HepG2 (cell line): ENCODE data around the gene TTLL1. TPM values are rescaled to one million over a fixed set of nuclear protein-coding genes. Genes with fewer than 3 reads are reported as not detected.

Experiments
- CREB1 ChIP-seq, 2 experiments: fragments of 450-650 bp in 1 of 2; IDR thresholded peaks; 2 replicates each; pipeline ENCODE4 v1.6.1; 2016 to 2017; ENCODE audit warnings: control low read depth in 1 of 2, mild to moderate bottlenecking in 1 of 2, missing compliant biosample characterization in 1 of 2, missing genetic modification characterization in 1 of 2
- ELF1 ChIP-seq: sonication (generic); formaldehyde crosslinking; IDR thresholded peaks from 2 replicates; pipeline ENCODE4 v1.4.0; 2020; ENCODE audit warnings: missing genetic modification reagents
- FUBP1 ChIP-seq: sonication (generic); formaldehyde crosslinking; IDR thresholded peaks from 2 replicates; pipeline ENCODE4 v1.5.1; 2020; ENCODE audit warnings: missing genetic modification reagents, mild to moderate bottlenecking, borderline replicate concordance
- GRHL1 ChIP-seq: sonication (generic); formaldehyde crosslinking; conservative IDR thresholded peaks from 2 replicates; pipeline ENCODE4 v1.8.0; 2022; ENCODE audit warnings: missing genetic modification reagents
- MXI1 ChIP-seq: IDR thresholded peaks from 3 replicates; pipeline ENCODE4 v1.6.1; 2012; ENCODE audit warnings: low read depth, low read length, inconsistent platforms, borderline replicate concordance
- SALL1 ChIP-seq: sonication (generic); formaldehyde crosslinking; IDR thresholded peaks from 2 replicates; pipeline ENCODE4 v1.8.0; 2022; ENCODE audit warnings: mild to moderate bottlenecking, missing genetic modification reagents
- SYNCRIP ChIP-seq: fragments of 200-400 bp; formaldehyde crosslinking; IDR thresholded peaks from 2 replicates; pipeline ENCODE4 v1.6.1; 2018; ENCODE audit warnings: mild to moderate bottlenecking, low read depth, low read length; ENCODE audit not compliant: insufficient read depth
- TARDBP ChIP-seq: sonication (generic); formaldehyde crosslinking; IDR thresholded peaks from 2 replicates; pipeline ENCODE4 v1.8.0; 2022; ENCODE audit warnings: mild to moderate bottlenecking, missing genetic modification reagents
- YEATS4 ChIP-seq: sonication (generic); formaldehyde crosslinking; IDR thresholded peaks from 2 replicates; pipeline ENCODE4 v1.4.0; 2020; ENCODE audit warnings: missing genetic modification reagents, borderline replicate concordance
- ZBTB38 ChIP-seq: sonication (generic); formaldehyde crosslinking; IDR thresholded peaks from 2 replicates; pipeline ENCODE4 v1.5.1; 2020; ENCODE audit warnings: mild to moderate bottlenecking, missing genetic modification reagents
- ZMYM3 ChIP-seq: sonication (generic); formaldehyde crosslinking; IDR thresholded peaks from 2 replicates; pipeline ENCODE4 v1.5.1; 2020; ENCODE audit warnings: mild to moderate bottlenecking, missing genetic modification reagents
- ZNF224 ChIP-seq: sonication (generic); formaldehyde crosslinking; IDR thresholded peaks from 2 replicates; pipeline ENCODE4 v1.5.0; 2020; ENCODE audit warnings: mild to moderate bottlenecking, missing genetic modification reagents
- ZNF274 ChIP-seq: sonication (generic); formaldehyde crosslinking; IDR thresholded peaks from 2 replicates; pipeline ENCODE4 v1.5.1; 2020; ENCODE audit warnings: mild to moderate bottlenecking, missing genetic modification reagents
- ZNF562 ChIP-seq: sonication (generic); formaldehyde crosslinking; IDR thresholded peaks from 2 replicates; pipeline ENCODE4 v1.8.0; 2022; ENCODE audit warnings: missing genetic modification reagents, borderline replicate concordance
- ZNF782 ChIP-seq: sonication (generic); formaldehyde crosslinking; IDR thresholded peaks from 2 replicates; pipeline ENCODE4 v1.4.0; 2020; ENCODE audit warnings: missing genetic modification reagents, mild to moderate bottlenecking, borderline replicate concordance
- polyA plus RNA-seq, 8 experiments: library from polyadenylated mRNA; depleted of rRNA in 3 of 8; stranded (reverse) in 7 of 8; unstranded in 1 of 8; fragments of >200 nt; fragmentation: Illumina TruSeq in 4 of 8; extraction: Trizol in 4 of 8; gene quantifications; 2 replicates each; pipeline versions ENCODE4 v1.2.1 to v1.2.3, GENCODE V29; 2011 to 2016; ENCODE audit warnings: low read depth in 4 of 8, missing spikeins in 1 of 8, mixed read lengths in 1 of 8; ENCODE audit not compliant: insufficient read depth in 1 of 8
- total RNA-seq, 5 experiments: library from RNA; depleted of rRNA; stranded (reverse); fragments of >200 nt; fragmentation: Illumina TruSeq; extraction: Trizol; gene quantifications; 2 replicates each; pipeline ENCODE4 v1.2.3, GENCODE V29; 2016; ENCODE audit warnings: low read depth in 1 of 5
- TF ChIP-seq, protein P1 (sequence below), 2 experiments: sonication (generic) in 1 of 2; formaldehyde crosslinking in 1 of 2; IDR thresholded peaks; 2 replicates each; pipeline versions ENCODE4 v1.4.0 to v1.6.1; 2018 to 2020; ENCODE audit warnings: missing genetic modification reagents in 2 of 2, borderline replicate concordance in 1 of 2, low read depth in 1 of 2, mild to moderate bottlenecking in 1 of 2, missing biosample characterization in 1 of 2
- TF ChIP-seq, protein P2 (sequence below): sonication (generic); formaldehyde crosslinking; IDR thresholded peaks from 2 replicates; pipeline ENCODE4 v1.8.0; 2023; ENCODE audit warnings: mild to moderate bottlenecking, missing genetic modification reagents
- TF ChIP-seq, protein P3 (sequence below): sonication (generic); formaldehyde crosslinking; conservative IDR thresholded peaks from 2 replicates; pipeline ENCODE4 v1.4.0; 2020; ENCODE audit warnings: missing genetic modification reagents
- TF ChIP-seq, protein P4 (sequence below): sonication (generic); formaldehyde crosslinking; IDR thresholded peaks from 2 replicates; pipeline ENCODE4 v1.4.0; 2020; ENCODE audit warnings: missing genetic modification reagents

Gene TTLL1
- total and polyA plus RNA-seq, 2 of the 13 experiments (the other 11 are each of a cell fraction or from before 2014, with no cell fraction given), result 1.6 to 5.3 TPM

GRCh38 chr22:43090130-43090789 is 1.1 kb upstream of the TTLL1 start (continued):
- TF ChIP-seq, protein P1, sequence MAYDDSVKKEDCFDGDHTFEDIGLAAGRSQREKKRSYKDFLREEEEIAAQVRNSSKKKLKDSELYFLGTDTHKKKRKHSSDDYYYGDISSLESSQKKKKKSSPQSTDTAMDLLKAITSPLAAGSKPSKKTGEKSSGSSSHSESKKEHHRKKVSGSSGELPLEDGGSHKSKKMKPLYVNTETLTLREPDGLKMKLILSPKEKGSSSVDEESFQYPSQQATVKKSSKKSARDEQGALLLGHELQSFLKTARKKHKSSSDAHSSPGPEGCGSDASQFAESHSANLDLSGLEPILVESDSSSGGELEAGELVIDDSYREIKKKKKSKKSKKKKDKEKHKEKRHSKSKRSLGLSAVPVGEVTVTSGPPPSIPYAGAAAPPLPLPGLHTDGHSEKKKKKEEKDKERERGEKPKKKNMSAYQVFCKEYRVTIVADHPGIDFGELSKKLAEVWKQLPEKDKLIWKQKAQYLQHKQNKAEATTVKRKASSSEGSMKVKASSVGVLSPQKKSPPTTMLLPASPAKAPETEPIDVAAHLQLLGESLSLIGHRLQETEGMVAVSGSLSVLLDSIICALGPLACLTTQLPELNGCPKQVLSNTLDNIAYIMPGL (CRISPR knock-in tag; IDR thresholded peaks at IDR 0.05; ENCODE audit: borderline replicate concordance in 1 of 2, low read depth in 1 of 2), result peak; percentile 35 to 75; a peak in 1 of 4 replicates
- no peak for TF ChIP-seq FUBP1 (CRISPR knock-in tag)
- TF ChIP-seq ZMYM3, result peak; percentile 78
- no peak for TF ChIP-seq TARDBP (CRISPR knock-in tag)
- TF ChIP-seq ZNF562 (CRISPR knock-in tag), result no peak
- no peak for TF ChIP-seq SYNCRIP
- no peak for TF ChIP-seq ZNF274 (CRISPR knock-in tag)
- no peak for TF ChIP-seq ZNF224
- TF ChIP-seq CREB1 (IDR thresholded peaks at IDR 0.05), result 0 out of 2 replicates have a peak, but pooled peaks have one; percentile 29
- TF ChIP-seq CREB1 (CRISPR knock-in tag; IDR thresholded peaks at IDR 0.05), result peak; percentile 49
- peak; percentile 41; the same call in 1 of the 2 replicates for TF ChIP-seq ELF1 (CRISPR knock-in tag)
- TF ChIP-seq MXI1, result peak; percentile 22; the same call in 1 of the 3 replicates
- TF ChIP-seq GRHL1 (CRISPR knock-in tag), result no peak
- TF ChIP-seq, protein P2, sequence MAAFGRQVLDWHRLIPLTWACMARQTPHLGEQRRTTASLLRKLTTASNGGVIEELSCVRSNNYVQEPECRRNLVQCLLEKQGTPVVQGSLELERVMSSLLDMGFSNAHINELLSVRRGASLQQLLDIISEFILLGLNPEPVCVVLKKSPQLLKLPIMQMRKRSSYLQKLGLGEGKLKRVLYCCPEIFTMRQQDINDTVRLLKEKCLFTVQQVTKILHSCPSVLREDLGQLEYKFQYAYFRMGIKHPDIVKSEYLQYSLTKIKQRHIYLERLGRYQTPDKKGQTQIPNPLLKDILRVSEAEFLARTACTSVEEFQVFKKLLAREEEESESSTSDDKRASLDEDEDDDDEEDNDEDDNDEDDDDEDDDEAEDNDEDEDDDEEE (CRISPR knock-in tag), result no peak
- TF ChIP-seq, protein P3, sequence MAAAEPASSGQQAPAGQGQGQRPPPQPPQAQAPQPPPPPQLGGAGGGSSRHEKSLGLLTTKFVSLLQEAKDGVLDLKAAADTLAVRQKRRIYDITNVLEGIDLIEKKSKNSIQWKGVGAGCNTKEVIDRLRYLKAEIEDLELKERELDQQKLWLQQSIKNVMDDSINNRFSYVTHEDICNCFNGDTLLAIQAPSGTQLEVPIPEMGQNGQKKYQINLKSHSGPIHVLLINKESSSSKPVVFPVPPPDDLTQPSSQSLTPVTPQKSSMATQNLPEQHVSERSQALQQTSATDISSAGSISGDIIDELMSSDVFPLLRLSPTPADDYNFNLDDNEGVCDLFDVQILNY (CRISPR knock-in tag), result no peak
- peak; percentile 50; the same call in 1 of the 2 replicates for TF ChIP-seq SALL1 (CRISPR knock-in tag)
- no peak for TF ChIP-seq ZNF782 (CRISPR knock-in tag)
- 0 out of 2 replicates have a peak, but pooled peaks have one; percentile 17 for TF ChIP-seq ZBTB38
- TF ChIP-seq, protein P4, sequence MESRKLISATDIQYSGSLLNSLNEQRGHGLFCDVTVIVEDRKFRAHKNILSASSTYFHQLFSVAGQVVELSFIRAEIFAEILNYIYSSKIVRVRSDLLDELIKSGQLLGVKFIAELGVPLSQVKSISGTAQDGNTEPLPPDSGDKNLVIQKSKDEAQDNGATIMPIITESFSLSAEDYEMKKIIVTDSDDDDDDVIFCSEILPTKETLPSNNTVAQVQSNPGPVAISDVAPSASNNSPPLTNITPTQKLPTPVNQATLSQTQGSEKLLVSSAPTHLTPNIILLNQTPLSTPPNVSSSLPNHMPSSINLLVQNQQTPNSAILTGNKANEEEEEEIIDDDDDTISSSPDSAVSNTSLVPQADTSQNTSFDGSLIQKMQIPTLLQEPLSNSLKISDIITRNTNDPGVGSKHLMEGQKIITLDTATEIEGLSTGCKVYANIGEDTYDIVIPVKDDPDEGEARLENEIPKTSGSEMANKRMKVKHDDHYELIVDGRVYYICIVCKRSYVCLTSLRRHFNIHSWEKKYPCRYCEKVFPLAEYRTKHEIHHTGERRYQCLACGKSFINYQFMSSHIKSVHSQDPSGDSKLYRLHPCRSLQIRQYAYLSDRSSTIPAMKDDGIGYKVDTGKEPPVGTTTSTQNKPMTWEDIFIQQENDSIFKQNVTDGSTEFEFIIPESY (CRISPR knock-in tag), result no peak
- TF ChIP-seq YEATS4 (CRISPR knock-in tag), result no peak
